CMK (cell line): Measurements from ENCODE around the gene OPRPN.

Experiments used
- DNase-seq: peaks from one replicate; pipeline ENCODE4 v3.0.0-alpha.2; 2010; ENCODE audit warnings: low read depth

The OPRPN gene

GRCh38 chr4:70397580-70397979 lies at the start of gene OPRPN:
Gene OPRPN, plus strand, starts transcription at chr4:70397940. Its CDS starts 1,346 bp downstream, at chr4:70399286.
- DNase-seq = no peak

GRCh38 chr4:70356185-70356584 lies 41.6 kb upstream of the OPRPN start:
- DNase-seq = no peak

GRCh38 chr4:70359115-70359661 lies 38.6 kb upstream of the OPRPN start:
- no peak for DNase-seq

GRCh38 chr4:70360460-70360859 lies 37.3 kb upstream of the OPRPN start, which contains the start of gene SMR3A:
Gene SMR3A, plus strand, starts transcription at chr4:70360760. Its CDS starts 1,356 bp downstream, at chr4:70362116.
- no peak for DNase-seq

- no peak for DNase-seq
Observed at GRCh38 chr4:70364002-70364401, 33.7 kb upstream of the OPRPN start.

- no peak for DNase-seq
Observed at GRCh38 chr4:70365479-70365878, 32.3 kb upstream of the OPRPN start.

GRCh38 chr4:70367813-70368212 lies 29.9 kb upstream of the OPRPN start:
- no peak for DNase-seq

GRCh38 chr4:70371987-70372386 lies 25.8 kb upstream of the OPRPN start:
- no peak for DNase-seq

GRCh38 chr4:70372760-70373159 lies 25.0 kb upstream of the OPRPN start:
- DNase-seq = no peak

GRCh38 chr4:70380578-70380977 lies 17.2 kb upstream of the OPRPN start:
- DNase-seq = no peak

GRCh38 chr4:70382691-70383181 lies 15.0 kb upstream of the OPRPN start, which contains the start of gene SMR3B:
Gene SMR3B, plus strand, starts transcription at chr4:70383131. Its CDS starts 1,380 bp downstream, at chr4:70384511.
- no peak for DNase-seq

- DNase-seq = no peak
Observed at GRCh38 chr4:70392057-70392776, 5.5 kb upstream of the OPRPN start.

- no peak for DNase-seq
Observed at GRCh38 chr4:70399319-70399718, 1.6 kb downstream of the OPRPN start.

- DNase-seq = no peak
Observed at GRCh38 chr4:70402762-70403161, 5.0 kb downstream of the OPRPN start.

- DNase-seq = no peak
Observed at GRCh38 chr4:70405765-70406164, 8.0 kb downstream of the OPRPN start.

GRCh38 chr4:70425306-70425705 lies 27.6 kb downstream of the OPRPN start:
- no peak for DNase-seq

GRCh38 chr4:70426789-70427188 lies 29.0 kb downstream of the OPRPN start:
- no peak for DNase-seq

GRCh38 chr4:70437197-70437596 lies 39.5 kb downstream of the OPRPN start:
- DNase-seq = no peak

GRCh38 chr4:70442474-70442873 lies 44.7 kb downstream of the OPRPN start:
- no peak for DNase-seq

- no peak for DNase-seq
Observed at GRCh38 chr4:70443329-70443728, 45.6 kb downstream of the OPRPN start.

GRCh38 chr4:70449220-70449619 lies 51.5 kb downstream of the OPRPN start:
- DNase-seq = no peak

- DNase-seq = no peak
Observed at GRCh38 chr4:70452946-70453345, 55.2 kb downstream of the OPRPN start.
